Caco-2 (cell line): ENCODE data around the gene POMC. TPM values are rescaled to one million over a fixed set of nuclear protein-coding genes. Genes with fewer than 3 reads are reported as not detected.

Experiments used
- BruUV-seq: library from RNA; stranded (reverse); fragments of 400-500 nt; replicated peaks from 2 replicates; lab custom pipeline; 2021; lab: Mats Ljungman, UMichigan
- CTCF ChIA-PET: fragments of 300-600 bp; sonication (Branson Sonifier 250); formaldehyde crosslinking; loops from one replicate; lab custom pipeline; 2022; ENCODE audit warnings: antibody characterized with exemption; lab: Charles Lee
- POLR2A ChIA-PET: fragments of 300-600 bp; sonication (Branson Sonifier 250); formaldehyde crosslinking; loops from one replicate; lab custom pipeline; 2022; ENCODE audit warnings: antibody characterized with exemption; lab: Charles Lee
- DNase-seq, 2 experiments: peaks; one replicate each; pipeline versions ENCODE4 v3.0.0 to v3.0.0-alpha.2; 2020 to 2022
- H3K27me3 ChIP-seq: replicated peaks from 2 replicates; pipeline ENCODE4 v1.6.0; 2011; ENCODE audit warnings: low read length; ENCODE audit not compliant: control insufficient read depth, insufficient read depth
- H3K36me3 ChIP-seq: 2 replicates; pipeline ENCODE4 v1.5.1; 2011; ENCODE audit warnings: low read length; ENCODE audit not compliant: control insufficient read depth, insufficient read depth
- H3K4me1 ChIP-seq: fragments of 250-450 bp; sonication (Bioruptor Pico); 2 replicates; pipeline ENCODE4 v1.5.1; 2020; ENCODE audit warnings: mild to moderate bottlenecking
- H3K4me3 ChIP-seq: 2 replicates; pipeline ENCODE4 v1.5.1; 2011; ENCODE audit warnings: low read depth, mild to moderate bottlenecking, control low read depth, low read length
- H3K9me3 ChIP-seq: fragments of 250-450 bp; sonication (Bioruptor Pico); 2 replicates; pipeline ENCODE4 v1.5.1; 2020; ENCODE audit warnings: mild to moderate bottlenecking, moderate library complexity
- H3K27ac Mint-ChIP-seq: one replicate; pipeline ENCODE4 v1.8.0; 2022; ENCODE audit warnings: mixed read lengths; ENCODE audit not compliant: unreplicated experiment
- H3K27me3 Mint-ChIP-seq: one replicate; pipeline ENCODE4 v1.8.0; 2022; ENCODE audit warnings: mixed read lengths; ENCODE audit not compliant: insufficient read depth, unreplicated experiment
- H3K36me3 Mint-ChIP-seq: one replicate; pipeline ENCODE4 v1.8.0; 2022; ENCODE audit warnings: mild to moderate bottlenecking, mixed read lengths; ENCODE audit not compliant: insufficient read depth, unreplicated experiment
- H3K4me1 Mint-ChIP-seq: one replicate; pipeline ENCODE4 v1.8.0; 2022; ENCODE audit warnings: low read depth, mixed read lengths; ENCODE audit not compliant: unreplicated experiment
- H3K4me3 Mint-ChIP-seq: one replicate; pipeline ENCODE4 v1.8.0; 2022; ENCODE audit warnings: mild to moderate bottlenecking, moderate library complexity, mixed read lengths; ENCODE audit not compliant: unreplicated experiment
- H3K9me3 Mint-ChIP-seq: one replicate; pipeline ENCODE4 v1.8.0; 2022; ENCODE audit warnings: mixed read lengths; ENCODE audit not compliant: unreplicated experiment
- CTCF ChIP-seq, 2 experiments: fragments of 200-600 bp in 1 of 2; IDR thresholded peaks; 1 replicate in 1 of 2; 2 replicates in 1 of 2; pipeline versions ENCODE4 v1.5.1 to v1.8.0; 2011 to 2022; ENCODE audit warnings: antibody characterized with exemption in 1 of 2, control low read depth in 1 of 2, inconsistent platforms in 1 of 2, low read depth in 1 of 2, low read length in 1 of 2, mild to moderate bottlenecking in 1 of 2, moderate library complexity in 1 of 2; ENCODE audit not compliant: insufficient read depth in 1 of 2, severe bottlenecking in 1 of 2, unreplicated experiment in 1 of 2
- intact Hi-C: fragments of 100-400 bp; cut with micrococcal nuclease; formaldehyde crosslinking; loops from one replicate; pipeline ENCODE4 v1.10.0; 2022; ENCODE audit not compliant: unreplicated experiment
- total RNA-seq: library from RNA; stranded (reverse); gene quantifications from 2 replicates; pipeline ENCODE4 v1.2.3, GENCODE V29; 2022

POMC gene
- total RNA-seq, 1 experiment from 2014 or later = 14.9 TPM

GRCh38 chr2:25125976-25126375 is 42.4 kb downstream of the POMC start:
- H3K9me3 ChIP-seq = no peaks in the 10 kb centered on the region
- no peaks in the 10 kb centered on the region for H3K36me3 Mint-ChIP-seq
- peaks cover 7% of the 10 kb centered on the region for H3K4me1 Mint-ChIP-seq
- intact Hi-C loops = loop anchor here (5.0 kb wide), 1 partner anchor 299 kb away; no protein-coding TSS in a partner anchor
- no peaks in the 10 kb centered on the region for H3K9me3 Mint-ChIP-seq
- H3K4me1 ChIP-seq = no peaks in the 10 kb centered on the region
- ChIA-PET CTCF (interaction anchor here (1.0 kb wide), 1 partner anchor 151 kb away, joined by 3 read pairs; no protein-coding TSS in a partner anchor), POLR2A (no interaction called here)
- H3K27me3 Mint-ChIP-seq = no peaks in the 10 kb centered on the region
- H3K36me3 ChIP-seq = no peaks in the 10 kb centered on the region
- BruUV-seq = no TSS peak
- no peak for TF ChIP-seq CTCF (IDR thresholded peaks at IDR 0.05; ENCODE audit: insufficient read depth in 1 of 2, low read depth in 1 of 2, low read length in 1 of 2, severe bottlenecking in 1 of 2, unreplicated experiment in 1 of 2)
- no peaks in the 10 kb centered on the region for H3K27me3 ChIP-seq
- no peak overlapping the region for H3K27ac Mint-ChIP-seq
- DNase-seq = no peak
- H3K4me3 Mint-ChIP-seq = no peak overlapping the region
- H3K4me3 ChIP-seq = no peak overlapping the region

GRCh38 chr2:25125189-25125588 is 43.2 kb downstream of the POMC start:
- Histone ChIP-seq H3K9me3 (no peaks in the 10 kb centered on the region), H3K27me3 (no peaks in the 10 kb centered on the region), H3K36me3 (no peaks in the 10 kb centered on the region), H3K4me3 (no peak overlapping the region), H3K4me1 (no peaks in the 10 kb centered on the region)
- ChIA-PET POLR2A (interaction anchor here (0.5 kb wide), 1 partner anchor 9 kb away, joined by 3 read pairs; no protein-coding TSS in a partner anchor), CTCF (interaction anchor here (0.5 to 1.0 kb wide), 2 partner anchors 32 to 150 kb away, joined by 3 read pairs; no protein-coding TSS in a partner anchor)
- no peak for TF ChIP-seq CTCF (IDR thresholded peaks at IDR 0.05; ENCODE audit: insufficient read depth in 1 of 2, low read depth in 1 of 2, low read length in 1 of 2, severe bottlenecking in 1 of 2, unreplicated experiment in 1 of 2)
- Mint-ChIP-seq H3K4me3 (no peak overlapping the region), H3K4me1 (peaks cover 7% of the 10 kb centered on the region), H3K27me3 (no peaks in the 10 kb centered on the region), H3K36me3 (no peaks in the 10 kb centered on the region), H3K27ac (no peak overlapping the region), H3K9me3 (no peaks in the 10 kb centered on the region)
- BruUV-seq = no TSS peak
- intact Hi-C loops = loop anchor here (5.0 kb wide), 1 partner anchor 298 kb away; no protein-coding TSS in a partner anchor
- DNase-seq = no peak

- H3K9me3 ChIP-seq = no peaks in the 10 kb centered on the region
- H3K36me3 Mint-ChIP-seq = no peaks in the 10 kb centered on the region
- H3K27me3 ChIP-seq = no peaks in the 10 kb centered on the region
- no peak overlapping the region for H3K4me3 ChIP-seq
- TF ChIP-seq CTCF (IDR thresholded peaks at IDR 0.05; ENCODE audit: insufficient read depth in 1 of 2, low read depth in 1 of 2, low read length in 1 of 2, severe bottlenecking in 1 of 2, unreplicated experiment in 1 of 2) = no peak
- no peak for DNase-seq
- no peaks in the 10 kb centered on the region for H3K4me1 Mint-ChIP-seq
- H3K9me3 Mint-ChIP-seq = no peaks in the 10 kb centered on the region
- H3K36me3 ChIP-seq = no peaks in the 10 kb centered on the region
- no peak overlapping the region for H3K27ac Mint-ChIP-seq
- ChIA-PET POLR2A (no interaction called here), CTCF (no interaction called here)
- H3K4me3 Mint-ChIP-seq = no peak overlapping the region
- H3K4me1 ChIP-seq = no peaks in the 10 kb centered on the region
- no TSS peak for BruUV-seq
- intact Hi-C loops = no loop called here
- no peaks in the 10 kb centered on the region for H3K27me3 Mint-ChIP-seq
Measured at GRCh38 chr2:25123682-25124081, 44.7 kb downstream of the POMC start.
